Osteoblast (primary cell): Measurements from ENCODE around the gene CSRNP3. TPM values are rescaled to one million over a fixed set of nuclear protein-coding genes. Genes with fewer than 3 reads are reported as not detected.

Experiments used
- DNase-seq: peaks from one replicate; pipeline ENCODE4 v3.0.0; 2011; ENCODE audit warnings: low spot score, mixed read lengths; ENCODE audit not compliant: insufficient read length; ENCODE audit errors: missing footprints
- H2AFZ ChIP-seq: 2 replicates; pipeline ENCODE4 v1.6.0; 2011; ENCODE audit warnings: mild to moderate bottlenecking, low read length
- H3K27ac ChIP-seq: 2 replicates; pipeline ENCODE4 v1.5.1; 2011; ENCODE audit warnings: mild to moderate bottlenecking, low read depth, low read length, moderate library complexity
- H3K27me3 ChIP-seq: 2 replicates; pipeline ENCODE4 v1.6.0; 2012; ENCODE audit warnings: mild to moderate bottlenecking, control low read depth, inconsistent platforms, low read length, moderate library complexity; ENCODE audit not compliant: insufficient read depth
- H3K36me3 ChIP-seq: 2 replicates; pipeline ENCODE4 v1.5.1; 2011; ENCODE audit warnings: mild to moderate bottlenecking, low read length, control low read depth, moderate library complexity; ENCODE audit not compliant: insufficient read depth
- H3K4me1 ChIP-seq: 2 replicates; pipeline ENCODE4 v1.5.1; 2011; ENCODE audit warnings: mild to moderate bottlenecking, low read length, control low read depth, moderate library complexity; ENCODE audit not compliant: insufficient read depth
- H3K4me2 ChIP-seq: 2 replicates; pipeline ENCODE4 v1.6.0; 2011; ENCODE audit warnings: mild to moderate bottlenecking, low read length; ENCODE audit not compliant: insufficient read depth
- H3K4me3 ChIP-seq: fragments of 200-600 bp; sonication (generic); 3 replicates; pipeline ENCODE4 v1.5.1; 2012; ENCODE audit warnings: mild to moderate bottlenecking, low read length, inconsistent platforms; ENCODE audit not compliant: insufficient read depth
- H3K79me2 ChIP-seq: 2 replicates; pipeline ENCODE4 v1.6.0; 2012; ENCODE audit warnings: mild to moderate bottlenecking, low read length, control low read depth, inconsistent platforms; ENCODE audit not compliant: insufficient read depth
- H3K9me3 ChIP-seq: 2 replicates; pipeline ENCODE4 v1.5.1; 2011; ENCODE audit warnings: low read depth, low read length, control low read depth
- H4K20me1 ChIP-seq: 2 replicates; pipeline ENCODE4 v1.6.0; 2012; ENCODE audit warnings: mild to moderate bottlenecking, low read length, control low read depth; ENCODE audit not compliant: insufficient read depth
- total RNA-seq: library from RNA; depleted of rRNA; stranded (reverse); fragments of >200 nt; gene quantifications from 2 replicates; pipeline ENCODE4 v1.2.3, GENCODE V29; 2012
- TF ChIP-seq, protein P1 (sequence below): IDR thresholded peaks from 2 replicates; pipeline ENCODE4 v1.5.1; 2011; ENCODE audit warnings: mild to moderate bottlenecking, low read depth, low read length, moderate library complexity; ENCODE audit errors: extremely low read depth

CSRNP3 gene, protein sequence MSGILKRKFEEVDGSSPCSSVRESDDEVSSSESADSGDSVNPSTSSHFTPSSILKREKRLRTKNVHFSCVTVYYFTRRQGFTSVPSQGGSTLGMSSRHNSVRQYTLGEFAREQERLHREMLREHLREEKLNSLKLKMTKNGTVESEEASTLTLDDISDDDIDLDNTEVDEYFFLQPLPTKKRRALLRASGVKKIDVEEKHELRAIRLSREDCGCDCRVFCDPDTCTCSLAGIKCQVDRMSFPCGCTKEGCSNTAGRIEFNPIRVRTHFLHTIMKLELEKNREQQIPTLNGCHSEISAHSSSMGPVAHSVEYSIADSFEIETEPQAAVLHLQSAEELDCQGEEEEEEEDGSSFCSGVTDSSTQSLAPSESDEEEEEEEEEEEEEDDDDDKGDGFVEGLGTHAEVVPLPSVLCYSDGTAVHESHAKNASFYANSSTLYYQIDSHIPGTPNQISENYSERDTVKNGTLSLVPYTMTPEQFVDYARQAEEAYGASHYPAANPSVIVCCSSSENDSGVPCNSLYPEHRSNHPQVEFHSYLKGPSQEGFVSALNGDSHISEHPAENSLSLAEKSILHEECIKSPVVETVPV
- total RNA-seq: 1.4 and 2.7 TPM in 2 replicates

DNA sequence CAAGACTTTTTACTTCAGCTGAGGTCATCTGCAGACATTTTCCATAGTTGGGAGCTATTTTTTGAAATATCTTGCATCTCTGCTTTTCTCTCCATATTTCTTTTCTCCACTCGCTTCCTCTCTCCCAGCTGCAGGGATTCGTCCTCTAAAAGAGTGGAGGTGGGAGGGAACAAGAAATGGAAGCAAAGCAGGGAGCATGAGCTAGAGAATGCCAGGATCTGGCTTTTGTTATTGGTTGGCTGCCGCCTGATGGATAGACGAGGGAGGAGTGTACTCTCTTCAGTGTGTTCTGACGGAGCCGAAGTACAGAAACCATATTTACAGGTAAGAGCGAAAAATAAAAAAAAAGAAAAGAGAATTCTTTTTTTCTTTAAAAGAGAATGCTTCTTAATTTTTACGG lies at the start of gene CSRNP3:
TSS of gene CSRNP3 (plus strand) at position 282 of the 400 bp plus-strand sequence. CDS start 125,368 bp downstream, outside the sequence.
- H3K27me3 ChIP-seq: no peaks in the 10 kb centered on the region
- peak; percentile 78 for DNase-seq
- TF ChIP-seq, protein P1, sequence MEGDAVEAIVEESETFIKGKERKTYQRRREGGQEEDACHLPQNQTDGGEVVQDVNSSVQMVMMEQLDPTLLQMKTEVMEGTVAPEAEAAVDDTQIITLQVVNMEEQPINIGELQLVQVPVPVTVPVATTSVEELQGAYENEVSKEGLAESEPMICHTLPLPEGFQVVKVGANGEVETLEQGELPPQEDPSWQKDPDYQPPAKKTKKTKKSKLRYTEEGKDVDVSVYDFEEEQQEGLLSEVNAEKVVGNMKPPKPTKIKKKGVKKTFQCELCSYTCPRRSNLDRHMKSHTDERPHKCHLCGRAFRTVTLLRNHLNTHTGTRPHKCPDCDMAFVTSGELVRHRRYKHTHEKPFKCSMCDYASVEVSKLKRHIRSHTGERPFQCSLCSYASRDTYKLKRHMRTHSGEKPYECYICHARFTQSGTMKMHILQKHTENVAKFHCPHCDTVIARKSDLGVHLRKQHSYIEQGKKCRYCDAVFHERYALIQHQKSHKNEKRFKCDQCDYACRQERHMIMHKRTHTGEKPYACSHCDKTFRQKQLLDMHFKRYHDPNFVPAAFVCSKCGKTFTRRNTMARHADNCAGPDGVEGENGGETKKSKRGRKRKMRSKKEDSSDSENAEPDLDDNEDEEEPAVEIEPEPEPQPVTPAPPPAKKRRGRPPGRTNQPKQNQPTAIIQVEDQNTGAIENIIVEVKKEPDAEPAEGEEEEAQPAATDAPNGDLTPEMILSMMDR: no peak
- peak within 1 kb of the TSS; percentile 76 for H3K4me3 ChIP-seq
- no peak within 1 kb of the TSS for H3K27ac ChIP-seq
- peak within 1 kb of the TSS; percentile 86 for H2AFZ ChIP-seq
- peaks cover 4% of the 10 kb centered on the region for H3K4me1 ChIP-seq
- no peaks in the 10 kb centered on the region for H3K79me2 ChIP-seq
- peak within 1 kb of the TSS; percentile 88 for H3K4me2 ChIP-seq
- H4K20me1 ChIP-seq: no peaks in the 10 kb centered on the region
- H3K9me3 ChIP-seq: no peaks in the 10 kb centered on the region
- no peaks in the 10 kb centered on the region for H3K36me3 ChIP-seq

DNA sequence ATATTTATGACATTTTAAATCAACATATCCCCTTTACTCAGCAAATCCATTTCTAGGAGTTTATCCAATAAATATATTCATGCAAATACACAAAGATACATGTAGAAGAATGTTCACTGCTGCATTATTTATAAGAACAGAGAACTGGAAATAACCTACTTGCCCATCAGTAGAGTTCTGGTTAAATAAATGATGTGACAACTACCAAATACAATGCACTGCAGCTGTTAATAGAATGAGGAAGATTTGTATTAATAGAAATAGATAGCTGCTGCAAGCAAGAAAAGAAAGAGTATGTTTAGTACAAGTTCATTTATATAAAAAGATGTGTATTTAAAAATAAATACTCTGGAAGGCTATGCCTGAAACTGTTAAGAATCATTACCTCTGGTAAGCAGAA lies 49.3 kb upstream of the CSRNP3 start:
- Histone ChIP-seq H3K79me2 (no peaks in the 10 kb centered on the region), H3K36me3 (no peaks in the 10 kb centered on the region), H3K4me1 (no peaks in the 10 kb centered on the region), H3K27me3 (no peaks in the 10 kb centered on the region), H3K4me2 (no peak overlapping the region), H2AFZ (no peak overlapping the region), H3K27ac (no peak overlapping the region), H3K4me3 (no peak overlapping the region), H3K9me3 (no peaks in the 10 kb centered on the region), H4K20me1 (no peaks in the 10 kb centered on the region)
- no peak for DNase-seq
- TF ChIP-seq, protein P1: no peak

DNA sequence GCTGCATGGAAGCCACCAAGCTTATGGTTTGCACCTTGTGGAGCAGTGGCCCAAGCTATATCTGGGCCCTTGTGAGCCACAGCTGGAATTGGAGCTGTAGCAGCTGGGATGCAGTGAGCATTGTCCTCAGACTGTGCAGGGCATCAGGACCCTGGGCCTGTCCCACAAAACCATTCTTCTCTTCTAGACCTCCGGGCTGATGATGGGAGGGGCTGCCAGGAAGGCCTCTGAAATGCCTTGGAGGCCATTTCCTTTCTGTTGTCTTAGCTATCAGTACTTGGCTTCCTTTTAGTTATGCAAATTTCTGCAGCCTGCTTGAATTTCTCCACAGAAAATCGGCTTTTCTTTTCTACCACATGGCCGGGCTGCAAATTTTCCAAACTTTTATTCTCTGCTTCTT lies 46.4 kb upstream of the CSRNP3 start:
- Histone ChIP-seq H3K9me3 (no peaks in the 10 kb centered on the region), H3K36me3 (no peaks in the 10 kb centered on the region), H4K20me1 (no peaks in the 10 kb centered on the region), H3K4me1 (no peaks in the 10 kb centered on the region), H3K27ac (no peak overlapping the region), H3K4me3 (no peak overlapping the region), H2AFZ (no peak overlapping the region), H3K4me2 (no peak overlapping the region), H3K79me2 (no peaks in the 10 kb centered on the region), H3K27me3 (no peaks in the 10 kb centered on the region)
- DNase-seq: no peak
- TF ChIP-seq, protein P1: no peak

DNA sequence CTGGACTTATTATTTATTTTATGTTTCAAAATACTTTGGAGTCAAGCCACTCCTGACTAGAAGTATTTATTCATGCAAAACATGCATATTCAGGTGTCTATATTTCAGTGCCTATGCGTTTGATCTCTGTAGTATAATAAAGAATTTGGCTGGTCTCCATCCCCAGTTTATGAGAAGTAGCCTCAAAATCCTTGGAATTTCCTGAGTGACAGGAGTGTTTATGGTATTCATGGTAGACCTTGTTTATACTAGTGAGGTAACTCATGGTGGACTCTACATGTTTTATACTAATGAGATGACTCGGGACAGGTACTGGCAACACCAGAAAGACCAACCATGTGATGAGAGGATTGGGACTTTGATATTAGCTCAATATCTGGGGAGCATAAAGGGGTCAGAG lies 43.9 kb upstream of the CSRNP3 start:
- Histone ChIP-seq H3K4me1 (no peaks in the 10 kb centered on the region), H3K27me3 (no peaks in the 10 kb centered on the region), H3K36me3 (no peaks in the 10 kb centered on the region), H4K20me1 (no peaks in the 10 kb centered on the region), H2AFZ (no peak overlapping the region), H3K27ac (no peak overlapping the region), H3K4me2 (no peak overlapping the region), H3K9me3 (no peaks in the 10 kb centered on the region), H3K4me3 (no peak overlapping the region), H3K79me2 (no peaks in the 10 kb centered on the region)
- TF ChIP-seq, protein P1: no peak
- DNase-seq: peak; percentile 65
